ENCODE measurements around the gene MAP2K5.
"Not testable (repeated sequence)": the region's sequence is repeated elsewhere in the genome, so short reads cannot be mapped to it uniquely, and the experiment has no call there.

MAP2K5 gene

GRCh38 chr15:67670647-67671305, 128.3 kb downstream of the MAP2K5 start:
- no peak for TF ChIP-seq ZNF274 (IDR thresholded peaks at IDR 0.05; ENCODE audit: low read depth, low read length)
- no peak overlapping the region for H3K4me3 ChIP-seq (ENCODE audit: low read length)

- H3K4me3 ChIP-seq (ENCODE audit: low read length), result not testable (repeated sequence)
Observed at GRCh38 chr15:67672834-67673233, 130.3 kb downstream of the MAP2K5 start.

- no peak for TF ChIP-seq ZNF274 (IDR thresholded peaks at IDR 0.05; ENCODE audit: low read depth, low read length)
- H3K4me3 ChIP-seq (ENCODE audit: low read length), result no peak overlapping the region
Observed at GRCh38 chr15:67674983-67675382, 132.5 kb downstream of the MAP2K5 start.

- H3K4me3 ChIP-seq (ENCODE audit: low read length), result no peak overlapping the region
- TF ChIP-seq ZNF274 (IDR thresholded peaks at IDR 0.05; ENCODE audit: low read depth, low read length), result no peak
Observed at GRCh38 chr15:67678089-67678488, 135.6 kb downstream of the MAP2K5 start.

DNA sequence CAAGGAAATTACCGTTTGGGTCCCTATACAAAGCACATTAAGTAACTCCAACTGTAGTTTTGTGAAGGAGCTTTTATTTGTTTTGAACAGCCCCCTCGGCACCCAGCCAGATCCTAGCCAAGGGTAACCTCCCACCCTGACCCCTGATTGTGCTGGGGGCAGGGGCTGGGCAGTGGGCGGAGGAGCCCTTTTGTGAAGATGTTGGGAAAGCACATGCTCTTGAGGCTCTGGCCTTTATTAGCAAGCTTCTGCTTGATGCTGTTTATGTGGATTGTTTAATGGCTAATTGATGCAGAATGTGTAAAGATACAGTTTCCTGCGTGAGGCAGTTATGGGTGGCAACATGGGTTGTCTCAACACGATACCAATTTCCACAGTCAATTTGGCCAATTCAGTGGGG, 136.5 kb downstream of the MAP2K5 start:
- TF ChIP-seq ZNF274 (IDR thresholded peaks at IDR 0.05; ENCODE audit: low read depth, low read length), result no peak
- no peak overlapping the region for H3K4me3 ChIP-seq (ENCODE audit: low read length)

DNA sequence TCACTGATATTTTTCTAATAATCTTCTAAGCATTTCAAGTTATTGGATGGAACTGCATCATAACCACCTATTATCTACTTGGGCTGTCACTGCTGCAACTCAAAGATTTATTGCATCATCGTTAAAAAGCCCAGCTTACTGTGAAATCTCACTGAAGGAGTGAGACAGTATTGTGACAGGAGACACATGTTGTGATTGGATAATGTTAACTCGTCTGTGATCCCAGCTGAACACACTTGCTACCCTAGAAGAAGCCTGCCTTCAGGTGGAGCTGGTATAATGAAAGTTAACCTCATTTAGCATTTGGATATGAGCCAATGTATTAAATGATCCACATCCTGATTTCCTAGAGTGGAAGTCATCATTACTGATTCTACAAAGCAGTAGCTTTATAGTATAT, 138.1 kb downstream of the MAP2K5 start:
- TF ChIP-seq ZNF274 (IDR thresholded peaks at IDR 0.05; ENCODE audit: low read depth, low read length), result no peak
- no peak overlapping the region for H3K4me3 ChIP-seq (ENCODE audit: low read length)

DNA sequence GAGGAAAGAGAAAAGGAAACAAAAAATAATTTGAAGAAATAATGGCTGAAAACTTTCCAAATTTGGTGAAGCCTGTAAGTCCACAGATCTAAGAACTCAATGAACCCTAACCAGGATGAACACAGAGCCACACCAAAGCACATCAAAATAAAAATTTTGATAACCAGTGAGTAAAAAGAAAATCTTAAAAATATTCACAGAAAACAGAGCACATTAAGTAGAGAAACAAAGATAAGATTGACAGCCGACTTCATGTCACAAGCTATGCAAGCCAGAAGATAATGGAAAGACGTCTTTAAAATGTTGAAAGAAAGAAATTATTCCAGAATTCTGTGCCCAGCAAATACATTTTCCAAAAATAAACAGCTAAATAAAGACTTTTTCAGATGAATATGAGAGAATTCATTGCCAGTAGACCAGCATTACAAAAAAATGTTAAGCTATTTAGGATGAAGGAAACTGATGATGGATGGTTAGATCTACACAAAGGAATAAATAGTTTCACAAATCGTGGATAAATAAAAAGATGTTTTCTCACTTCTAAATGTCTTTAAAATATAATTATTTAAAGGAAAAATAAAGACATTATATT, 142.6 kb downstream of the MAP2K5 start:
- no peak overlapping the region for H3K4me3 ChIP-seq (ENCODE audit: low read length)
- TF ChIP-seq ZNF274 (IDR thresholded peaks at IDR 0.05; ENCODE audit: low read depth, low read length), result no peak

GRCh38 chr15:67685716-67686115, 143.2 kb downstream of the MAP2K5 start:
- no peak for TF ChIP-seq ZNF274 (IDR thresholded peaks at IDR 0.05; ENCODE audit: low read depth, low read length)
- H3K4me3 ChIP-seq (ENCODE audit: low read length), result no peak overlapping the region

- H3K4me3 ChIP-seq (ENCODE audit: low read length), result no peak overlapping the region
- TF ChIP-seq ZNF274 (IDR thresholded peaks at IDR 0.05; ENCODE audit: low read depth, low read length), result no peak
Observed at GRCh38 chr15:67690936-67691335, 148.4 kb downstream of the MAP2K5 start.

- H3K4me3 ChIP-seq (ENCODE audit: low read length), result no peak overlapping the region
- no peak for TF ChIP-seq ZNF274 (IDR thresholded peaks at IDR 0.05; ENCODE audit: low read depth, low read length)
Observed at GRCh38 chr15:67691450-67691849, 148.9 kb downstream of the MAP2K5 start.

- H3K4me3 ChIP-seq (ENCODE audit: low read length), result no peak overlapping the region
- TF ChIP-seq ZNF274 (IDR thresholded peaks at IDR 0.05; ENCODE audit: low read depth, low read length), result no peak
Observed at GRCh38 chr15:67692573-67692972, 150.1 kb downstream of the MAP2K5 start.

GRCh38 chr15:67696087-67696486, 153.6 kb downstream of the MAP2K5 start:
- no peak for TF ChIP-seq ZNF274 (IDR thresholded peaks at IDR 0.05; ENCODE audit: low read depth, low read length)
- H3K4me3 ChIP-seq (ENCODE audit: low read length), result no peak overlapping the region

GRCh38 chr15:67700023-67700422, 157.5 kb downstream of the MAP2K5 start:
- no peak for TF ChIP-seq ZNF274 (IDR thresholded peaks at IDR 0.05; ENCODE audit: low read depth, low read length)
- no peak overlapping the region for H3K4me3 ChIP-seq (ENCODE audit: low read length)

- no peak overlapping the region for H3K4me3 ChIP-seq (ENCODE audit: low read length)
Observed at GRCh38 chr15:67701669-67702068, 159.2 kb downstream of the MAP2K5 start.

GRCh38 chr15:67707520-67708283, 165.2 kb downstream of the MAP2K5 start:
- TF ChIP-seq ZNF274 (IDR thresholded peaks at IDR 0.05; ENCODE audit: low read depth, low read length), result no peak
- H3K4me3 ChIP-seq (ENCODE audit: low read length), result no peak overlapping the region

More at GRCh38 chr15:67701669-67702068, 159.2 kb downstream of the MAP2K5 start:
- TF ChIP-seq ZNF274 (IDR thresholded peaks at IDR 0.05; ENCODE audit: low read depth, low read length), result no peak
